Coronary artery (tissue), 2 donors: ENCODE data around the gene LTBP2.

Experiments
- DNase-seq: peaks from one replicate; pipeline ENCODE4 v3.0.0-alpha.2; 2017; ENCODE audit warnings: low spot score
- H3K27ac ChIP-seq, 2 donors: fragments of 200-600 bp; sonication (generic); one replicate each; pipeline ENCODE4 v1.5.1; 2016 to 2019
- H3K4me3 ChIP-seq: fragments of 200-600 bp; sonication (generic); 2 replicates; pipeline ENCODE4 v1.5.1; 2016; ENCODE audit warnings: mild to moderate bottlenecking, moderate library complexity
- CTCF ChIP-seq: fragments of 200-600 bp; sonication (generic); IDR thresholded peaks from one replicate; pipeline ENCODE4 v1.5.1; 2019; ENCODE audit warnings: antibody characterized with exemption

LTBP2 gene

GRCh38 chr14:74591899-74592298, 20.1 kb downstream of the LTBP2 start:
- no peak overlapping the region for H3K4me3 ChIP-seq
- H3K27ac ChIP-seq: peak overlapping the region; percentile 75 to 91
- DNase-seq: no peak
- no peak for TF ChIP-seq CTCF

GRCh38 chr14:74591394-74591793, 20.6 kb downstream of the LTBP2 start:
- H3K4me3 ChIP-seq: no peak overlapping the region
- no peak for TF ChIP-seq CTCF
- no peak for DNase-seq
- H3K27ac ChIP-seq: peak overlapping the region; percentile 40 to 75

- Histone ChIP-seq H3K27ac (peak overlapping the region in 1 of 2 donors; percentile 48), H3K4me3 (no peak overlapping the region)
- no peak for TF ChIP-seq CTCF
- DNase-seq: no peak
Observed at GRCh38 chr14:74589291-74589879, 22.7 kb downstream of the LTBP2 start.

- Histone ChIP-seq H3K27ac (peak overlapping the region in 1 of 2 donors; percentile 68), H3K4me3 (no peak overlapping the region)
- no peak for DNase-seq
- no peak for TF ChIP-seq CTCF
Observed at GRCh38 chr14:74587363-74587707, 24.7 kb downstream of the LTBP2 start.

- no peak overlapping the region for H3K4me3 ChIP-seq
- no peak for TF ChIP-seq CTCF
- peak overlapping the region in 1 of 2 donors; percentile 68 for H3K27ac ChIP-seq
- DNase-seq: no peak
Observed at GRCh38 chr14:74586681-74587362, 25.2 kb downstream of the LTBP2 start.

GRCh38 chr14:74585406-74586335, 26.4 kb downstream of the LTBP2 start:
- no peak for TF ChIP-seq CTCF
- Histone ChIP-seq H3K27ac (peak overlapping the region; percentile 34 to 68), H3K4me3 (no peak overlapping the region)
- no peak for DNase-seq
